GM19023 (cell line): ENCODE measurements around the gene TLL1.

Source experiments
- ATAC-seq: cut with Tn5 transposase; IDR thresholded peaks from one replicate; pipeline ENCODE4 v1.9.1; 2021; ENCODE audit warnings: mild to moderate bottlenecking, moderate library complexity; ENCODE audit not compliant: unreplicated experiment

The TLL1 gene

DNA sequence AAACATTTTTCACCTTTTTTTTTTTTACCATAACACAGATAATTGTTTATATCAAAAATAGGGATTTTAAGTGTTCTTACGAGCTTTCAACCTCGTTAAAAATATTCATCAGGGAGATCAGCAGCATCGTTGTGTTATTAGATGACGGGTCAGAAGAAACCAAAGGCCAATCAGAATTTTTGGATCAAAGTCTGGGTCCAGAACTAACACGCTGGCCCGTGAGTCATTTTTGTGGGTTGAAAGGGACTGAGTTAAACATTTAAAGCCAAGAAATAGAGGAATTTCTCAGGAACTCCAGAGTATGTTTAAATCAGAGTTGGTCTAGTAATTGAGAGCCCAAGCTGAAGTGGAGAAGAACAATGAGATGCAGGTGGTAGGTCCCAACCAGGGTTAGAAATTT is 170.8 kb downstream of the TLL1 start:
- ATAC-seq: no peak

- ATAC-seq: no peak
These were observed 171.8 kb downstream of the TLL1 start for GRCh38 chr4:166044871-166045270.

GRCh38 chr4:166045457-166045856 is 172.4 kb downstream of the TLL1 start:
- peak; percentile 90 for ATAC-seq

- no peak for ATAC-seq
These were observed 176.0 kb downstream of the TLL1 start for GRCh38 chr4:166049036-166049435.

DNA sequence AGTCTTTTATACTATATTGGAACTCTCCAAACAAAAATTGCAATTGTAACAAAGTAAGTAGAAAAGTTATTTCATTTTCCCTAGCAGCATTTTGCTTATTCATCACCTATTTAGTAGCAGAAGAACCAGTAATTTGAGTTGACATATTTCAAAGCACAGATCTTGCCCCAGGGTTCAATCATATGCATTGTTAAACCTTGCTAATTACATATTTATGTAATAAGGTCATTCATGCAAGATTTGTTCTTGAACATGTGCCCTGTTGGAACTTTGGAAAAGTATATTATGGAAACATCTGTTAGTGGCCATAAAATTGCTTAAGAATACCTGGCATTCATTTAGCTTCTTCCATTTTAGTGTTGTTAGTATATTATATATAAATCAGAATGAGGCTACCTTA is 191.7 kb downstream of the TLL1 start:
- no peak for ATAC-seq

DNA sequence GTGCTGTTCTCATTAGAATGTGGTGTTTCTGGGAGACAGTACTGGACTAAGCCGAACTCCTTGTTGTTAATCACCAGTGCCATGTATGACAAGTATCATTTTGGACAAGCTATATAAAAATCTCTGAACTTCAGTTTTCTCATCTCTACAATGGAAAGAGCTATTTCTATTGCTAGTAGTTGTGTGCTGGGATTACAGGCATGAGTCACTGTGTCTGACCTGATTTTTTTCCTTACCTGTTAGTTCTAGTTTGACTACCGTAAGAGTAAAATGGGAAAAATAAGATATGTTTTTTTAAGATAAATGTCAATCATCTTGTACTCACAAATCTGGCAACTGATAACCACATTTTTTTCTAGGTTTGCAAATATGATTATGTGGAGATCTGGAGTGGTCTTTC is 192.3 kb downstream of the TLL1 start:
- no peak for ATAC-seq

DNA sequence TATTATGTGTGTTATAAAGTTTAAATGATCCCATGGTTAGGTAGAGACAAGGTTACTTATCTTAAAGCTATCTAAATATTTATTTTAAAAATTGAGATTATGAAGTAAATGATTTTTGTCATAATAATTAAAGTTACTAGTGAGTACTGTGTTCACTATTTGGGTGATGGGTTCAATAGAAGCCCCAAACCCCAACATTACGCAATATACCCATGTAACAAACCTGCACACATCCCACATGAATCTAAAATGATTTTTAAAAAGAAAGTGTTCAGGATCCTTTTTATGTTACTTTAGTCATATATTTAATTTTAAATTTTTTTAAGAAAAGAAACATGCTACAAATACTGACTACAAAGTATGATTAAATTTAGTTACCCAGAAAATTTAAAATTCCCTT is 193.9 kb downstream of the TLL1 start:
- ATAC-seq: no peak

GRCh38 chr4:166067915-166068314 is 194.9 kb downstream of the TLL1 start:
- ATAC-seq: no peak

DNA sequence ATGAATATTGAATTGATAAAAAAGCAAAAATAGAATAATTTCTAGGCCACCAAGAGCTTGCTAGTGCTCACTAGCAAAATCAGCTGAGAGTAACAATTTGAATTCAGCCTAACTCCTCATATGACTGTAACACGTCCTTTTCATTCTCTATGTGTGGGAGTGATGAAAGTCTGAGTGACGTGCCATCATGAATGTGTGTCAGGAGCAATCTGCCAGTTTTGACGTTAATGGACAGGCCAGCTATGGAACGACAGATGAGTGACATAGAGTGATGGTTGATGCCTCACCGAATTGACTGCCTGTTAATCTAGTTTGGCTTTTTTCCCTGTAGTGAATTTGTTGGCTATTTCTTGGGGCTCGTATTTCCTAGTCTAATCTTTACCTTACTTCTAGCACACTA is 200.7 kb downstream of the TLL1 start:
- no peak for ATAC-seq

- ATAC-seq: no peak
These were observed 202.6 kb downstream of the TLL1 start for GRCh38 chr4:166075599-166075998.

GRCh38 chr4:166077782-166078181 is 204.7 kb downstream of the TLL1 start:
- no peak for ATAC-seq

DNA sequence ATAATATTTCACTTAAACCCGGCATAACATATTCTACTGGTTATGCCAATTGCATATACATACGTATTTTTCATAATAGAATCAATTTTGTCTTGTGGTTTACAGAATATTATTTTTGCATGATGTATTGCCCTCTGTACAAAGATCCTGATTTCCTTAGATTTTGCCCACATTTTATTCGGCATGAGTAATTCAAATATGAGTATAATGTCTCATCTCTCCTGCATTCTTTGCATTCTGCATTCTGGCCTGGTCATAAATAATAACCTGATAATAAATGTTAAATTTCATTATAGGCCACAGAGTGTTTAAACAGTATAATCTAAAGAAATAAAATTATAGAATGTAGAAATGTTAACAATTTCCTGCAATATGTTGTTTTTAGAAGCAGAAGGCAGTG is 205.3 kb downstream of the TLL1 start:
- ATAC-seq: no peak

- no peak for ATAC-seq
These were observed 205.9 kb downstream of the TLL1 start for GRCh38 chr4:166078955-166079354.

GRCh38 chr4:166087569-166087968 is 214.5 kb downstream of the TLL1 start:
- no peak for ATAC-seq

- no peak for ATAC-seq
These were observed 215.5 kb downstream of the TLL1 start for GRCh38 chr4:166088576-166088975.

GRCh38 chr4:166091146-166091545 is 218.1 kb downstream of the TLL1 start:
- ATAC-seq: no peak

DNA sequence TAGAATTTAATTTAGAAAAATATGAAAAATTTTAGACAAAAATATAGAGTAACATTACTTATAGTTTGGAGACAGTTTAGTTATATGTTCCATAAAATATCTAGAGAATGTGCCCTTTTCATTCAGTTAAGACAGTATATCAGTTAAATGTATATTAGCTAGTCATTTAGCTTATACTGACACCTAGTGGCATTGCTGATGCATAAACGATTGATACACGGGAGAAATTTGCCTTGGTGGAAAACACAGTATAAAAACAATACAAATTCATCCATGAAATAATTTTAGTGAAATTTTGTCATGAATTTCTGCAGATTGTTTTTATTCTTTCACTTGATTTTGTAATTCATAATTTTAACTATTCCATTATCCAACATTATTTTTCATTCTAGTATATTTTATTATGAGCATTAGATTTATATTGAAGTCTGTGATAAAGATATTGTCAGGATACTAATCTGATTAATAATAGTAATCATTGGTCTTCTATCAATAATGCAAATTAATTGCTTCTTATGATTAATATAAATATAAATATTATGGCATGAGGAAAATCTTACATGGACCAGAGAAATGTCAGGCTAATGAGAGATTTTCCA is 219.0 kb downstream of the TLL1 start:
- no peak for ATAC-seq

GRCh38 chr4:166092797-166093290 is 219.8 kb downstream of the TLL1 start:
- ATAC-seq: no peak

DNA sequence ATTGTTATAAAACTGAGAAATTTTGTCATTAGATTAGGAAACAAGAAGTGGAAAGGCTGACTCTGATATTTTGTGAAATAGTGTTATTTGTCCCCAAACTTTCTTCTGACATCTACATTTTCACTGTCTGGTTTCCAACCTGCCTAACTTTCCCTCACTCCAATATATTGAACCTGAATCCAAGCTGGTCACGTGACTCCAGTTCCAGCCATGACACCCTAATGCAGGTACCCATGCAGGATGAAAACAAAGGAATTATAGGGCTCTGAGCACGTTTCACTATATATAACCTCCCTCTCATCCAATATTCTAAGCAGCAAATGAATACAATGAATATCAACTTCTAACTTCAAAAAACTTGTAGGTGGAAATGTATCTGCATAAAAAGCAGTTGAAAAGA is 231.6 kb downstream of the TLL1 start:
- no peak for ATAC-seq

- ATAC-seq: no peak
These were observed 248.9 kb downstream of the TLL1 start for GRCh38 chr4:166121897-166122296.

DNA sequence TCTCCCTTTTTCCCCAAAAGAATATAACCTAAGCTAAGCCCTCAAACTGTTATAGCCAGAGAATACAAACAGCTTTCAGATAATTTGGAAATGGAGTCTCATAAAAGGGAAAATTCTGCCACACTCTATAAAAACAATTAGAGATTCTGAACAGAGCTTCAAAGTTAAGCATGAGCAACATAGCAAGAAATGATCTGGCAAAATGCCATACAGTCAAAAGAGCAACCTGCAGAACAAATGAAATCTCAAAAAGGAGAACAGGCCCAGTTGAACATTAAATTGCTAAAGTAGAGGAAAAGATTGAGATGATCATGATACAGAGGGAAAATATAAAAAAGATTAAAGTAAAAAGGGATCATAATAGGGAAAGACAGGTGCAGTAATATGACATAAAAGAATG is 250.5 kb downstream of the TLL1 start:
- ATAC-seq: no peak

DNA sequence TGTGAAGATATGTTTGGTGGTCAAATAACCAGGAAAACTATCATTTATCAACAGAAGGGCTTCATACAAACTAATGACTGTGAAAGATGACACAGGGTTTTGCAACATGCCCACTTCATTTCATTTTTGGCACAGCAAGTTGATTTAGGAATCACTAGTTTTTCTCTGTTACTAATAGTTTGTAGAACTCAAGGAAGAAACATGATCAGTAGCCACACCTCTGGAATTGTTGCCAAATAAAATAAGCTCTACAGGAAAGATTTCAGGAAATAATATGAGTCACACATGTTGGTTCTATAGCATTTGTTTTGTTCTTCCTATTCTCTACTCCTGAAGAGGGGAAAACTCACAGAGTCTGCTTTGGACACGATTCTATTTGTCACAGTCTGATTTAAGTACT is 255.4 kb downstream of the TLL1 start:
- ATAC-seq: no peak

DNA sequence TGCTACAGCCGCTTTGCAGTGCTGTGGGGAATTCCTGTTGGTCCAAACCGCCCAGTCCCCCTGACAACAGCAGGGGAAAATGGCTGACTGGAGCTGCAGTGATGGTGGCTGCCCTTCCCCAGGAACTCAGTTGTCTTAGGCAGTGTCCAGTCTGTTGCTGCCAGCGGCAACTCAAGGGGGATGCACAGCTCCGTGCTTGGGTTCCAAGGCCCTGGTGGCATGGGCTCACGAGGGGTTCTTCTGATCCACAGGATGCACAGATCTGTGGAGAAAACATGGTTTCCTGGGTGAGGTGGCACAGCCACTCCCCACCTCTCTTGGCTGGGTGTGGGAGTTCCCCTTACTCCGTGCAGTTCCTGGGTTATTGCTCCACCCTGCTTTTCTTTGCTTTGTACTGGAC is 261.2 kb downstream of the TLL1 start:
- ATAC-seq: no peak
